Thyroid gland (tissue), 4 donors: ENCODE measurements around the gene ARHGAP22. TPM values are rescaled to one million over a fixed set of nuclear protein-coding genes. Genes with fewer than 3 reads are reported as not detected.
"Not testable (repeated sequence)": the region's sequence is repeated elsewhere in the genome, so short reads cannot be mapped to it uniquely, and the experiment has no call there.

Experiments
- DNase-seq, 2 donors: peaks; one replicate each; pipeline ENCODE4 v3.0.0-alpha.2; 2019
- H3K27ac ChIP-seq, 3 donors: fragments of 200-600 bp; sonication (generic); 1 replicate in 2 of 3; 2 replicates in 1 of 3; pipeline ENCODE4 v1.5.1; 2016 to 2019; ENCODE audit warnings: mild to moderate bottlenecking in 1 of 3, moderate library complexity in 1 of 3
- H3K27me3 ChIP-seq: fragments of 200-600 bp; sonication (generic); one replicate; pipeline ENCODE4 v1.5.1; 2019
- H3K36me3 ChIP-seq, 2 donors: fragments of 200-600 bp; sonication (generic); one replicate each; pipeline ENCODE4 v1.5.1; 2016 to 2019
- H3K4me1 ChIP-seq, 2 donors: fragments of 200-600 bp; sonication (generic); one replicate each; pipeline ENCODE4 v1.5.1; 2017 to 2019
- H3K4me3 ChIP-seq, 3 donors: fragments of 200-600 bp; sonication (generic); replicated peaks in 1 of 3; 1 replicate in 2 of 3; 2 replicates in 1 of 3; pipeline ENCODE4 v1.5.1; 2016; ENCODE audit warnings: mild to moderate bottlenecking in 1 of 3
- H3K9me3 ChIP-seq: fragments of 200-600 bp; sonication (generic); one replicate; pipeline ENCODE4 v1.5.1; 2017
- POLR2A ChIP-seq, 2 donors: fragments of 450-650 bp; IDR thresholded peaks; one replicate each; pipeline ENCODE4 v1.6.1; 2017; ENCODE audit warnings: antibody characterized with exemption in 2 of 2, mild to moderate bottlenecking in 2 of 2, moderate library complexity in 1 of 2
- WGBS, 2 donors: methylation state at CpG; one replicate each; pipeline ENCODE4 v1.1.5; 2017; 5-methylcytosine and 5-hydroxymethylcytosine counted together
- intact Hi-C: fragments of 100-400 bp; cut with DNase I; formaldehyde crosslinking; loops from one replicate; pipeline ENCODE4 v1.15.1; 2023
- total RNA-seq, 4 donors: library from RNA; depleted of rRNA; stranded (reverse); fragments of >200 nt; gene quantifications; one replicate each; pipeline ENCODE4 v1.2.3, GENCODE V29; 2016
- TF ChIP-seq, protein P1 (sequence below), 6 experiments: fragments of 200-600 bp in 3 of 6; fragments of 450-650 bp in 3 of 6; sonication (generic) in 3 of 6; IDR thresholded peaks; one replicate each; pipeline ENCODE4 v1.5.1; 2016 to 2019; ENCODE audit warnings: antibody characterized with exemption in 6 of 6, mild to moderate bottlenecking in 2 of 6, inconsistent platforms in 1 of 6, moderate library complexity in 1 of 6

Gene ARHGAP22
- total RNA-seq, 4 donors from 2014 or later, result 3.4 to 29.5 (median 19.1) TPM

DNA sequence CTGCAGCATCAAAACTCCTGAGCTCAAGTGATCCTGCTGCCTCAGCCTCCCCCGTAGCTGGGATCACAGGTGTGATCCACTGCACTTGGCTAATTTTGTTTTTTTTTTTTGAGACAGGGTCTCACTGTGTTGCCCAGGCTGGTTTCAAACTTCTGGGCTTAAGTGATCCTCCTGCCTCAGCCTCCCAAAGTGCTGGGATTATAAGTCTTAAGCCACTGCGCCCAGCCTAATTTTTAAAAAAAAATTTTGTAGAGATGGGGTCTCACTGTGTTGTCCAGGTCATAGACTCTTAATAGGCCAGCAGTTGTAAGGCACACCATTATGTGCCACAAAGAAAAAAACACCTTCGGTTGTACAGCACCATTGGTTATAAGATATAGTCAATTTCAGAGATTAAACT lies 176.0 kb downstream of the ARHGAP22 start:
- 98 to 100% methylated on average over 3 of the region's 3 CpGs for WGBS, 2 donors
- Histone ChIP-seq H3K27ac (no peak overlapping the region), H3K36me3 (no peaks in the 10 kb centered on the region), H3K4me3 (no peak overlapping the region), H3K4me1 (peaks cover 13 to 20% of the 10 kb centered on the region in 2 donors), H3K9me3 (no peaks in the 10 kb centered on the region), H3K27me3 (no peaks in the 10 kb centered on the region)
- TF ChIP-seq, protein P1, sequence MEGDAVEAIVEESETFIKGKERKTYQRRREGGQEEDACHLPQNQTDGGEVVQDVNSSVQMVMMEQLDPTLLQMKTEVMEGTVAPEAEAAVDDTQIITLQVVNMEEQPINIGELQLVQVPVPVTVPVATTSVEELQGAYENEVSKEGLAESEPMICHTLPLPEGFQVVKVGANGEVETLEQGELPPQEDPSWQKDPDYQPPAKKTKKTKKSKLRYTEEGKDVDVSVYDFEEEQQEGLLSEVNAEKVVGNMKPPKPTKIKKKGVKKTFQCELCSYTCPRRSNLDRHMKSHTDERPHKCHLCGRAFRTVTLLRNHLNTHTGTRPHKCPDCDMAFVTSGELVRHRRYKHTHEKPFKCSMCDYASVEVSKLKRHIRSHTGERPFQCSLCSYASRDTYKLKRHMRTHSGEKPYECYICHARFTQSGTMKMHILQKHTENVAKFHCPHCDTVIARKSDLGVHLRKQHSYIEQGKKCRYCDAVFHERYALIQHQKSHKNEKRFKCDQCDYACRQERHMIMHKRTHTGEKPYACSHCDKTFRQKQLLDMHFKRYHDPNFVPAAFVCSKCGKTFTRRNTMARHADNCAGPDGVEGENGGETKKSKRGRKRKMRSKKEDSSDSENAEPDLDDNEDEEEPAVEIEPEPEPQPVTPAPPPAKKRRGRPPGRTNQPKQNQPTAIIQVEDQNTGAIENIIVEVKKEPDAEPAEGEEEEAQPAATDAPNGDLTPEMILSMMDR (IDR thresholded peaks at IDR 0.05), result no peak
- no peak for TF ChIP-seq POLR2A (IDR thresholded peaks at IDR 0.05)
- no peak for DNase-seq
- intact Hi-C loops, result no loop called here

DNA sequence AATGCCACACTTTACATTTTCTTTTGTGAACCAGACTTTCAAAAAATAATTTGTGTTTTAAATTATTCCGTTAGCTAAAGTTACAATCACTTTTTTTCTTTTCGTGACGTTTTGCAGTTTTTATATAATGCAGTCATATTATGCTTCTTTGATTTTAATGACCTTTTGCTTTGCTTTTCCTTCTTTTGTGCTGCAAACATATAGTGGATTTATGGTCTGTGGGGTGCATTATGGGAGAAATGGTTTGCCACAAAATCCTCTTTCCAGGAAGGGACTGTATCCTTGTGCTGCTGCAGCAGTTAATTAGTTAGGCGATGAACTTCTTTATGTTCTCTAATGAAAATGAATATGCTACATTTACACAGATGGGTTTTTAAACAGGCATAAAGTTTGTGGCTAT lies 181.0 kb downstream of the ARHGAP22 start:
- intact Hi-C loops, result no loop called here

DNA sequence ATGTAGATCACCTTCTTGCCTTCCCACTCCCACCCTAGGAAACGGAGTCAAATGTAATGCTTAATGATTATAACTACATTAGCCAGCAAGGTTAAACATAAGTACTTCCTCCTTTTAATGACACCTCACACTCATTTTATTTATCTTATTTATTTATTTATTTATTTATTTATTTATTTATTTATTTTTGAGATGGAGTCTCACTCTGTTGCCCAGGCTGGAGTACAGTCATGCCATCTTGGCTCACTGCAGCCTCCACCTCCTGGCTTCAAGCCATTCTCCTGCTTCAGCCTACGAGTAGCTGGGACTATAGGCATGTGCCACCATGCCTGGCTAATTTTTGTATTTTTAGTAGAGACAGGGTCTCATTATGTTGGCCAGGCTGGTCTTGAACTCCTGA lies 183.0 kb downstream of the ARHGAP22 start:
- 76 to 79% methylated on average over 2 of the region's 2 CpGs for WGBS, 2 donors
- H3K9me3 ChIP-seq, H3K27ac ChIP-seq, intact Hi-C loops, H3K4me3 ChIP-seq, H3K36me3 ChIP-seq, H3K27me3 ChIP-seq: not testable (repeated sequence)
- H3K4me1 ChIP-seq, result peaks cover 11 to 16% of the 10 kb centered on the region in 2 donors
- DNase-seq, result peak in 1 of 2 donors; percentile 22

More for the DNA sequence above, 181.0 kb downstream of the ARHGAP22 start:
- no peaks in the 10 kb centered on the region for H3K36me3 ChIP-seq
- no peak for TF ChIP-seq POLR2A (IDR thresholded peaks at IDR 0.05)
- TF ChIP-seq, protein P1 (IDR thresholded peaks at IDR 0.05), result no peak
- 96 to 99% methylated on average over 4 of the region's 4 CpGs for WGBS, 2 donors
- no peaks in the 10 kb centered on the region for H3K4me1 ChIP-seq
- H3K27me3 ChIP-seq, result no peaks in the 10 kb centered on the region
- no peak for DNase-seq
- H3K27ac ChIP-seq, result no peak overlapping the region
- H3K4me3 ChIP-seq, result no peak overlapping the region
- no peaks in the 10 kb centered on the region for H3K9me3 ChIP-seq

DNA sequence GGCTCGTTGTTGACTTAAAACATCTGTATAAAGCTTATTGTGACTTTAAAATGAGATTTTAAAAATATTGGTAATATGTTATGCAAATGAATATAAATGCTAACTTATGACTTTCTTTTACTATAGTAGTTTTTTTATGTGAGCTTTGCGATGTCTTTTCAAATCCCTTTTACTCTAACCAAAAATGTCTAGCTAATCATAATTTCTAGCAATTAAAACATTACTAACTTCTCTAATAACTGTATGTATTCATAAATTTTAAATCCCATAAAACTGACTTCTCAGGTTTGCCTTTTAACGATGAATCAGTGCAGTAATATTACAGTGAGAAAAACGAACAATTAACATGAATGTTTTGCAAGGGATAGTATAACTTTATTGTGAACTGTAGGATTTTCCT lies 185.2 kb downstream of the ARHGAP22 start:
- Histone ChIP-seq H3K27ac (no peak overlapping the region), H3K4me1 (peaks cover 20 to 22% of the 10 kb centered on the region in 2 donors), H3K36me3 (no peaks in the 10 kb centered on the region), H3K4me3 (no peak overlapping the region), H3K27me3 (no peaks in the 10 kb centered on the region), H3K9me3 (no peaks in the 10 kb centered on the region)
- DNase-seq, result no peak
- no peak for TF ChIP-seq POLR2A (IDR thresholded peaks at IDR 0.05)
- TF ChIP-seq, protein P1 (IDR thresholded peaks at IDR 0.05), result no peak
- WGBS, 2 donors, result 96 to 97% methylated on average over 4 of the region's 4 CpGs
- intact Hi-C loops, result no loop called here

DNA sequence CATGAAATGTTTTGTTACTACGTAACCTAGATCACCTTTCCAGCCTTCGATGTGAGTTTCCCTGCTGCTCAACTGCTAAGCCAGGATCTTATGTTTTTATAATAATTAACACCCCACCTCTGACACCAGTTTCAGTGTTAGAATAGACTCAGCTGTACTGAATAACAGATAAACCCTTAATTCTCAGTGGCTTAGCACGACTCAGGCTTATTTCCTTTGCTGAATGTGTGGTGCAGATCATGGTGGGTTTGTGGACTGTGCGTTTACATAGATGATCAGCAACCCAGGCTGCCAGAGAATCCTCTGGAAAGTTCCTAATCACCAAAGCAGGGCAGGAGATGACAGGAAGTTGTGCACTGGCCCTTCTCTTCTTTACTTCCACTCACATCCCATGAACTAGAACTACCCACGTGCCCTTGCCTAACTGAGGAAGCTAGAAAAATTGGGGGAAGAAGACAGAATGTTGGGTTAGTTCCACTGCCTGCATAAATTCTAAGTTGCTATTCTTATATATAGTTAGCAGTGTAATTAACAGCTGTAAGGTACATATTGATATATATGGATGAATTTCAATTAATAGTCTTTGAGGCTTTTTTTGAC lies 186.6 kb downstream of the ARHGAP22 start:
- DNase-seq, result no peak
- Histone ChIP-seq H3K27ac (peak overlapping the region; percentile 11 to 26 (median 14)), H3K36me3 (no peaks in the 10 kb centered on the region), H3K4me1 (peaks cover 20 to 22% of the 10 kb centered on the region in 2 donors), H3K27me3 (no peaks in the 10 kb centered on the region), H3K9me3 (no peaks in the 10 kb centered on the region), H3K4me3 (no peak overlapping the region)
- intact Hi-C loops, result no loop called here
- TF ChIP-seq POLR2A (IDR thresholded peaks at IDR 0.05), result no peak
- TF ChIP-seq, protein P1 (IDR thresholded peaks at IDR 0.05), result no peak
- WGBS, 2 donors, result 74 to 76% methylated on average over 5 of the region's 5 CpGs
